Activated CD4-positive, alpha-beta T cell treated with anti-CD3 and anti-CD28 coated beads for 48 hours (primary cell): ENCODE results near the gene IGFLR1.
A peak's percentile ranks its signal among the peaks of the same experiment; 100 is the strongest.
"Not testable (repeated sequence)": the region's sequence is repeated elsewhere in the genome, so short reads cannot be mapped to it uniquely, and the experiment has no call there.

Source experiments
- DNase-seq: peaks from one replicate; pipeline ENCODE4 v3.0.0-alpha.2; 2020

IGFLR1 gene

GRCh38 chr19:35703343-35703742, 38.9 kb downstream of the IGFLR1 start:
- no peak for DNase-seq

GRCh38 chr19:35702223-35703012, 39.8 kb downstream of the IGFLR1 start:
- peak; percentile 96 for DNase-seq

- peak; percentile 49 for DNase-seq
These were observed 45.4 kb downstream of the IGFLR1 start for GRCh38 chr19:35696835-35697234.

- DNase-seq: no peak
These were observed 46.3 kb downstream of the IGFLR1 start for GRCh38 chr19:35695895-35696422.

- DNase-seq: peak; percentile 94
These were observed 48.2 kb downstream of the IGFLR1 start for GRCh38 chr19:35693835-35694599.

- DNase-seq: no peak
These were observed 48.8 kb downstream of the IGFLR1 start for GRCh38 chr19:35693422-35693821.

- no peak for DNase-seq
These were observed 50.2 kb downstream of the IGFLR1 start for GRCh38 chr19:35692010-35692409.

- not testable (repeated sequence) for DNase-seq
These were observed 51.1 kb downstream of the IGFLR1 start for GRCh38 chr19:35691106-35691505.

GRCh38 chr19:35689836-35690235, 52.4 kb downstream of the IGFLR1 start:
- DNase-seq: no peak
